Cerebellar nuclear complex (tissue), 1 donor: ENCODE data around the gene FMO4.
"Not testable (repeated sequence)": the region's sequence is repeated elsewhere in the genome, so short reads cannot be mapped to it uniquely, and the experiment has no call there.

Experiments
- DNase-seq, 2 experiments: peaks; one replicate each; lab custom pipeline; 2025; lab: John Stamatoyannopoulos, UW

FMO4 gene, protein sequence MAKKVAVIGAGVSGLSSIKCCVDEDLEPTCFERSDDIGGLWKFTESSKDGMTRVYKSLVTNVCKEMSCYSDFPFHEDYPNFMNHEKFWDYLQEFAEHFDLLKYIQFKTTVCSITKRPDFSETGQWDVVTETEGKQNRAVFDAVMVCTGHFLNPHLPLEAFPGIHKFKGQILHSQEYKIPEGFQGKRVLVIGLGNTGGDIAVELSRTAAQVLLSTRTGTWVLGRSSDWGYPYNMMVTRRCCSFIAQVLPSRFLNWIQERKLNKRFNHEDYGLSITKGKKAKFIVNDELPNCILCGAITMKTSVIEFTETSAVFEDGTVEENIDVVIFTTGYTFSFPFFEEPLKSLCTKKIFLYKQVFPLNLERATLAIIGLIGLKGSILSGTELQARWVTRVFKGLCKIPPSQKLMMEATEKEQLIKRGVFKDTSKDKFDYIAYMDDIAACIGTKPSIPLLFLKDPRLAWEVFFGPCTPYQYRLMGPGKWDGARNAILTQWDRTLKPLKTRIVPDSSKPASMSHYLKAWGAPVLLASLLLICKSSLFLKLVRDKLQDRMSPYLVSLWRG

DNA sequence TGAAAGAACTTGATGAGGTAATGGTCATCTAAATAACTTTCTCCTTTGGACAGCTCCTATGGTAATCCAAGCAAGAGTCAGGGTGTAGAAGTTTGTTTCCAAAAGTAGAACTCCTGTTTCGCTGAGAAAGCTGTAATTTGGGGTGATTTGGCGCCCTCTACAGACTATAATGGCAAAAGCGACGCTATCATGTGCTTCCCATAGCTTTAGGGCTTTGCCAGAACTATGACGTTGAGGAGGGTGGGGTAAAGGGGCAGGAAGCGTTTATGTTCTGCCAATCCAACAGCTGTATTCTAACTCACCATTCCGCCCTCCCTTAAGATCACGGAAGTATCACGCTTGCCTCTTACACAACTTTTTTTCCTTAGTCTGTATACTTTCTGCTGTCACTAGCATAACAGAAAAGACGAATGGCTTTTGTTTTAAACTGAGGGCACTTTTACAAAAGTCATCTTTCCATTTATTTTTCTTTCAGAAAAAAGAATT, at the start of gene FMO4:
Gene FMO4, plus strand, starts transcription at position 349 of the 486 bp plus-strand sequence. CDS start 5,643 bp downstream, outside the sequence.
- no peak for DNase-seq

DNA sequence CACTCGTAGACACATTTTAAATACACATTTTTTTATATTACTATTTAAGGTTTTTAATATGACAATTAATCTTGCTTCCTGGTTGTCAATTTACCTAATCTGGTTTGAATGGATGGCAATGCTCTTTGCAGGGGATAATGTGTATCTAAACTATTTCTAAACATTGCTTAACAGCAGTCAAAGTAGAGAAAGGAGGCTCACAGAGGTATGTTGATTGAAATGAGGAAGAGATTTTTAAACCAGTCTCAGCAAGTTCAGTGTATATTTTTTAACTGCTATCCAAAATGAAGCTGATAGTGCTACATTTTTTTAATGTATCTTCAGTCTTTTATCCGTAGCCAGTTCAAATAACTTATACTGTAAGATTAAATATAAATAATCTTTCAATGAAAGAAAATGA, 48.3 kb upstream of the FMO4 start:
- DNase-seq, result no peak

DNA sequence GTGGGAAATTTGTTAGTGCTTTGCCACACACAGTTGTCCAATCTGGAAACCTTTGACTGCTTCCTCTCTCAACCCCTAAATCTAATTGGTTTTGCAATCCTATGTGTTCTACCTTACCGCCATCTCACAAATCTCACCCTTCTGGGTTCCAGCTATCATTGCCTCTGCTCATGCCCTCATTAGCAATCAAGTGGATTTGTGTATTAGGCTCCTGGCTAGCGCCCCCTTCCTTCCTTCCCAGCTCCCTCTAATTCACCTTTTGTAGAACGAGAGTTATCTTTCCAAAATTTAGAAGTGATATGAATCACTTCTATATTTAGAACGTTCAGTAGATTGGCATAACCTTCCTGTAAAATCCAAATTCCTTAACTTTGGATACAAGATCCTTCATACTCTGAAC, 47.1 kb upstream of the FMO4 start:
- no peak for DNase-seq

DNA sequence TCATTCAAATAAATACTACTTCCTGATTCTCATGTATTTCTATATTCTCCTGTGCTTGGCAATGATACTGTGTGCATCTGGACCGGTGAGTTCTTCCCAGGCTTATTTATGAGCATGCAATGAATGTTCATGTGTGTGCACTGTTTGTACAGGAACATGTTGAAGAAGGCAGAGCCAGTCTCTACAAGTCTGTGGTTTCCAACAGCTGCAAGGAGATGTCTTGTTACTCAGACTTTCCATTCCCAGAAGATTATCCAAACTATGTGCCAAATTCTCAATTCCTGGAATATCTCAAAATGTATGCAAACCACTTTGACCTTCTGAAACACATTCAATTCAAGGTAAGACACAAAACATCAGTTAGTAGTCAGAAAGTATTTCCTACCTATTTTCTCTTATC, 46.6 kb upstream of the FMO4 start:
- DNase-seq, result no peak

DNA sequence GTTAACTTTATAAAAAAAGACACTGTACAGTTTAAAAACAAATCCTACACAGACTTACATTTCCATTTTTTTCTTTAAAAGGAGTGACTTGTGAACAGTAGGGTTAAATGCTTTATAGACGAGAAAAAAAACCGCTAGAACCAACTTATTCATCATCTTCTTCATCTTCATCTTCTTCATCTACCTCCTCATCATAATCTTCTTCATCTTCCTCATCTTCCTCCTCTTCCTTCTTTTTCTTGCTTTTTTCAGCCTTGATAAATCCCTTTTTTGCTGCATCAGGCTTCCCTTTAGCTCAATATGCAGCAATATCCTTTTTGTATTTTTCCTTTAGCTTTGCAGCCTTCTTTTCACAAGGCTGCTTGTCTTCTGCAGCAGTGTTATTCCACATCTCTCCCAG, 43.2 kb upstream of the FMO4 start:
- no peak for DNase-seq

DNA sequence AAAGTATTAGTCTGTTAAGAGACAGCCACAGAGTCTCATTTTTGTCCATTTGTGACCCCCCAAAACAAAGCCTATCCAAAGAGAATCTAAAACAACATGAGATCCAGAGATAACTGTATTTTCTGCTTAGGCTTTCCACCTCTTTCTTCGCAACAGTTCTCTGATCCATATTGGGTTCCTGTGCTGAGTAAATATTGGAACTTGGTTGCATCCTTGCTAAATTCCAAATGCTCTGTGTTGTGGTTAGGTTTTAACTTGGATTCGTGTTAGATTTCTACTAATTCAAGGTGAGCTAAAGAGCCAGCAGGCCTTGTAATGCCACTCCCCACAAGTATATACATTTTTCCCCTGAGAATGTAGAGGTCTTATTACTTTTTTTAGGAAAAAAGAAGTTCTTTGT, 36.4 kb upstream of the FMO4 start:
- no peak for DNase-seq

DNA sequence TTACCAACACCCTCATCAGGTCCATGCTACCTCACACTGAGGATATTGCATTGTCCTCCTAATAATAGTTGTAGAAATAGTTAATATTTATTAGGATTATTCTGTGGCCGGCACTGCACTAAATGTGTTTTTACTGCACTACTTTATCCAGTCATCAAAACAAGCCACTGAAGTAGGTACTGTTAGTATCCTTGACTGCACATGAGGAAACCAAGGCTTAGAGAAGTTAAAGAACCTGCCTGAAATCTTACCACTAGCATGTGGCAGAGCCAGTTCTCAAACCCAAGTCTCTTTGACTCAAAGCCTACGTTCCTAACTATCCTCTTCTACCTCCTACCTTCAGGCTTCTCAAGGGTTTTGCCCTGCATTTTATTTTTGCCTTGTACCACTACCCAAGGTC, 34.7 kb upstream of the FMO4 start:
- DNase-seq, result no peak

DNA sequence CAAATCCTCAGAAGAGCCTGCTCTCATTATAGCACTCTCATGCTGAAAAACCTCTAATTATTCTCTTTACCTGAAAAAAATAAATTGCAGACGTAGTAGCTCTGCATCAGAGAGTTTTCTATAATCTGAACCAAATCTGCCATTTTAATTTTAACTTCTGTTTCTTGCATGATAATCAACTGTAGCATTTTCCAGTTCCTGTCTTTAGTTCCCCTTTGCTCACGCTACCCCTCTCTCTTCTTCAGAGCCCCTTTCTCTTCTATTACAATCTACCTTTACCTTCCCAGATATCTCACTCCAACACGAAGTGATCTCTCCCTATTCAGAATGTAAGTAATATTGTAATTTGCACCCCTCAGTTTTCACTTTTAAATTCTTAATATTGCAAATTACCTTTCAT, 34.3 kb upstream of the FMO4 start:
- DNase-seq, result no peak

DNA sequence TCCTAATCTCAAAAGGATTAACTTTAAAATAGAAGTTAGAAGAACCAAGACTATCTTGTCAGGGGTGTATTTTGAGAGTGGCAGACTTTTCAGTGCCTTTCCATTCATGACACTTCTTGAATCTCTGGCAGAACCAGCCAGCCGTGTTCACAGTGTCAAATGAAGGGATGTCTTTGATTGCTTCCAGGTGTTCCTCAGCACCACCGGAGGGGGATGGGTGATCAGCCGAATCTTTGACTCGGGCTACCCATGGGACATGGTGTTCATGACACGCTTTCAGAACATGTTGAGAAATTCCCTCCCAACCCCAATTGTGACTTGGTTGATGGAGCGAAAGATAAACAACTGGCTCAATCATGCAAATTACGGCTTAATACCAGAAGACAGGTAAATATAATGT, 33.4 kb upstream of the FMO4 start:
- no peak for DNase-seq

DNA sequence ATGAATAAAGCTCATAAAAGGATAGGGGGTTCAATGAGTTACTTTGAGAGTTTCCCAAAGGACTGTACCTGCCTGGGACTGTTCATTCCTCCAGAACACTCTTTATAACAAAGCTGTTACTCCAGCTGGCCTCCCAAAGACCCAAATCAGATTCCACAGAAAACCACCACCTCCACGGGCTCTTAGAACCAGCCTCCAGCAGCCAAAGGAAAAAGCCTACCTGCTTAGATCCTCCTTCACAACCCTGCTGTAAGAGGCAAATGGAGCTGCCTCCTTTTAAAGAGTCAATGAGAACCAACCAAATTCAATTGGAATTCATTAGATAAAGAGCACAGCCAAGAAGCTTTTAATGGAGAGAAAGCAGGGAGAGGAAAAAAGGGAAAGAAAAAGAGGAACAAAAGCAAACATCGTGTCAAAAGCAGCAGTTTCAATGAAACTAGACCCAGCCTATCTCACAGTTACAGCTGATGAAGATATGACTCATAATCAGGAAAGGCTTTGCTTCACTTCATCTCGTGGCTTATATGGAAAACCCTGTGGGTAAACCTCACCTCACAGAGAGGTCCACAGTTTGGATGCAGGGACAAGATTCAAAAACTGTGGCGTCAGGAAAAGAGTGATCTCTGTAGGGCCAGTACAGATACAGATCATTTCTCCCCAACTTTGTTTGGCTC, 27.8 kb upstream of the FMO4 start:
- no peak for DNase-seq

DNA sequence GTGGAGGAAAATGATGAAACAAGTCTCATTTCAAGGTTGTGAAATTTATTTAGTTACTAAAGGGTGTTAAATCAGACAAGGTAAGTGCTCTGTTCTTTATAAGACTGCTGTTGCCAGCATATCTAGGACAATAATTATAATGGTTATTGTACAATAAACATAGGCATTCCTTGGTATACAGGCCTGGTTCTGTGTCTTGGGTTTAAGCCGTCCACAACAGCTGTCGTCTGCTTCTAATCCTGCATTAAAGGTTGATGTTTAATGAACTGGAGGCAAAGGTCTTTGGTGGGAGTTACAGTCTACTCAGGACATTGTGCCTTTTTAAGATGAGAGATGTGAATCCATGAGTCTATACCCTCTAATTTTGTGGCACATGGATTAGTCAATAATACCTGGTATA, 23.4 kb upstream of the FMO4 start:
- no peak for DNase-seq

DNA sequence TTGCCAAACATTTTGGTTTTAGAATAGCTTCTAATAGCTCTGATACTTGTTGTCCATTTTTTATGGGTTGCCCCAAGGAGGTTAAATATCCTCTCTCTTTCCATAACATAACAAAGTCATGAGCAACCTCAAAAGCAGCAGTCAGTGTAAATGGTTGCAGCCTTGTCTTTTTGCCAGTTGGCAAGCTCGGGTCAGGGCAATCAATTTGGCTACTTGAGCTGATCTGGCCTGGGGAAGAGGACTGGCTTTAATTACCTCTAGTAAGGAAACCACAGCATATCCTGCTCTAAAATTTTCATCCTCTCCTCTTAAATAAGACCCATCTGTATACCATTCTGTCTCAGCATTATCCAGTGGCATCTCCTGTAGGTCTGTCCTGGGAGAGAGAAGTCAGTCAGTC, 21.2 kb upstream of the FMO4 start:
- no peak for DNase-seq

DNA sequence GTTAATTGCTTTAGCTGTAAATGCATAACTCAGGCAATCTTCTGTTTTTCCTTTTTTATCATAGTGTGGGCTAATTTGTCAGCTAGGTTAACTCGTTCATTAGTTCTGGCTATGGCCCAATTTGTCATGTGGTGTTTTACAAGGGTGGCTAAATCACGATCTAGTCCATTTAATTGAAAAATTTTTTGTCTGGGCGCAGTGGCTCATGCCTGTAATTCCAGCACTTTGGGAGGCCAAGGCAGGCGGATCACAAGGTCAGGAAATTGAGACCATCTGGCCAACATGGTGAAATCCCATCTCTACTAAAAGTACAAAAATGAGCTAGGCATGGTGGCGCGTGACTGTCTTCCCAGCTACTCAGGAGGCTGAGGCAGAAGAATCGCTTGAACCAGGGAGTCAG, 18.6 kb upstream of the FMO4 start:
- not testable (repeated sequence) for DNase-seq

DNA sequence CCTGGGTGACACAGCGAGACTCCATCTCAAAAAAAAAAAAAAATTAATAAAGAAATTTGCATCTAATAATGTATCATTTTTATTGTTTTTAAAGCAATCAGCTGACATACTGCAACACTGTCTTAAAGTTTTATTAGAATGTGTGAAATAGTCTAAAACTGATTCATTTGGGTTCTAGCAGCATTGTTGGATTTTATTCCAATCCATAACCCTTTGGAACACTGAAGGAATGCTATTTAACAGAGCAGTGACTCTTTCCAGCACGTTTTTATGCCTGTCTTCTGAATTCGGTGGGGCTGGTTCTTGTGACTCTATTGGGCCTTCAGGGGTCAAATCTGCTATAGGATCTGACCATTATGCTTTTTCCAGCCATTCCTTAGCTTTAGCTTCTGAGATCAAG, 18.2 kb upstream of the FMO4 start:
- DNase-seq, result no peak

DNA sequence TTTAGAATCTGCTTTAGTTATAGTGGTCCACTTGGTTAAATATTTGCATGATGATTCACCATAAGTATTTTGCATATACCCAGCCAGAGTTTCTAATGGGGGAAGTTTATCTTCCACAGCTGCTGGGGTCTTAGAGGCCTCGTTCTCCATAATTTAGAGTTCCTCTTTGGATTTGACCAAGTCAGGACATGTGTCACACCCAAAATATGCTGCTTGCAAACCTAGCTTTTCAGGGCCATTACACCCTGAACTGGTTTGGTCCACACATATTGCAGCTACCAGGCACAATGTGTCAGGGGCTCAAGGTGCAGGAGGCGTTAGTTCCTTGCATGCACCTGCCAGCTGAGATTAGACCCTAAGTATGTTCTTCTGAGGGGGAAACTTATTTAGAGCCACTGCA, 17.1 kb upstream of the FMO4 start:
- no peak for DNase-seq

DNA sequence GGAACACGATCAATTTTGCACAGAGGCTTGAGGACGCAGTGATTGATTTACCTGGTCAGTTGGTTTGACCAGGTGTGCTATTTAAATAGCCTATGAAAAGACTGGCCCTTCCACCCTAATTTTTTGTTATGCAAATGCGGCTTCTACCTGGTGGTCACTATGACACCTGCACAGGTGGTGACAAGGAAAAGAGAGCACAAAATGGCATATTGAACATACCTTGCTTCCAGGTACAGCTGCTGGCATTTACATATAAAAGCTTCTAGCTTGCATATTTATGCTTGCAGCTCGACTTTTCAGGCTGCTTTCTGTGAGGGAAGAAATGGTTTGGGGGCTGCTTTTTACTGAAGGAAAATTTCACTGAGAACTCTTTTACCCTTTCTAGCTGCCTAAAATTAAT, 15.3 kb upstream of the FMO4 start:
- DNase-seq, result no peak

DNA sequence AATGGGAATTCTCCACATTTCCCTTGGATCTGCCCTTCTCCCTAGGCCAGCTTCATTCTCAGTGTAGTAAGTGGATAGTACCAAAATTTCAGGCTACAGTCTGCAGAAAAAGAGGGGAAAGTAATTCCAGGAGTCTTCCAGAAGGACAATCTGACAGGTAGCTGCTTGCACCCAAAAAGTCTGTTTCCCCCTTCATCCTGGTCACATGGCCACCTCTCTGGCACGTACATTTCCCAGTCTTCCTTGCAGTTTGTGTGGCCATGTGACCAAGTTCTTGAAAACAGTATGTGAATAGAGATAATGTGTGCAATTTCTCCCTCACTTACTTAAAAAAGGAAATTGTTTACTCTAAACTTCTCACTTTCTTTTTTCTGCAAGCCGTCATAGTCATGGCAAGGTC, 14.6 kb upstream of the FMO4 start:
- no peak for DNase-seq

DNA sequence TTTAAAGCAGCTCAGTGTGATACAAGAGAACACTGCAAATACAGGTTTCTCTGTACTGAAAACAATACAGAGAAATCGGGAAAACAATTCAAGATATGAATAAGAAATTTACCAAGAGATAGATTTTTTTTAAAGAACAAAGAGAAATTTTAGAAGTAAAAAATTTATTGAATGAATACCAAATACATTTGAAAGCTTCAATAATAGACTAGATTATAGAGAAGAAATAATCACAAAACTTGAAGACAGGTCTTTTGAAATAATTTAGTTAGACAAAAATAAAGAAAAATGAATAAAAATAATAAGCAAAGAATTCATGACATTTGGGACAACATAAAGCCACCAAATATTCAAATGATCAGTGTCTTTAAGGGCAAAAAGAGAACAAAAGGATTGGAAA, 13.6 kb upstream of the FMO4 start:
- DNase-seq, result no peak

DNA sequence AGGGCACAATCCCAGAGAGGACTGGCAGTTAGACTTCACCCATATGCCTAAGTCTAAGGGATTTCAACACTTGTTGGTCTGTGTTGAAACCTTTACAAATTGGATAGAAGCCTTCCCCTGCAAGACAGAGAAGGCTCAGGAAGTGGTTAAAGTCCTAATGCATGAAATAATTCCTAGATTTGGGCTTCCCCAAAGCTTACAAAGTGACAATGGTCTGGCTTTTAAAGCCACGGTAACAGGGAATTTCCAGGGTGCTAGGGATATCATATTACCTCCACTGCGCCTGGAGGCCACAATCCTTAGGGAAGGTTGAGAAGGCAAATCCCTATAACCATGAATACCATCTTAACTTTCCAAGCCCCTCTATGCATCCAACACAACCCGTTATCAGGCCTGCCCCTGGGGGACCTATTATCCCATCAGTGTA, 3.3 kb upstream of the FMO4 start:
- no peak for DNase-seq

DNA sequence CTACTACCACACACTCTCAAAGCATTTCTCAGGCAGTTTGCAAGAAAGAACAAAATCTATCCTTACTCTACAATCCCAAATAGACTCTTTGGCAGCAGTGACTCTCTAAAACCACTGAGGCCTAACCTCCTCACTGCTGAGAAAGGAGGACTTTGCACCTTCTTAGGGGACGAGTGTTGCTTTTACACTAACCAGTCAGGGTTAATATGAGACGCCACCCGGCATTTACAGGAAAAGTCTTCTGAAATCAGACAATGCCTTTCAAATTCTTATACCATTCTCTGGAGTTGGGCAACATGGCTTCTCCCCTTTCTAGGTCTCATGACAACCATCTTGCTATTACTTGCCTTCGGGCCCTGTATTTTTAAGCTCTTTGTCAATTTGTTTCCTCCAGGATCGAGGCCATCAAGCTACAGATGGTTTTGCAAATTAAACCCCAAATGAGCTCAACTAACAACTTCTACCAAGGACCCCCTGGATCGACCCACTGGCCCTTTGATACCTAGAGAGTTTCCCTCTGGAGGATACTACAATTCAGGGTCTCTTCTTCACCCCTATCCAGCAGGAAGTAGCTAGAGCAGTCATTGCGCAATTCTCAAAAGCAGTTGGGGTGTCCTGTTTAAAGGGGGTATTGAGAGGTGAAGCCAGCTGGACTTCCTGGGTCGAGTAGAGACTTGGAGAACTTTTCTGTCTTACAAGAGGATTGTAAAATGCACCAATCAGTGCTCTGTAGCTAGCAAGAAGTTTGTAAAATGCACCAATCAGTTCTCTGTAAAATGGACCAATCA, 2.0 kb upstream of the FMO4 start:
- no peak for DNase-seq

DNA sequence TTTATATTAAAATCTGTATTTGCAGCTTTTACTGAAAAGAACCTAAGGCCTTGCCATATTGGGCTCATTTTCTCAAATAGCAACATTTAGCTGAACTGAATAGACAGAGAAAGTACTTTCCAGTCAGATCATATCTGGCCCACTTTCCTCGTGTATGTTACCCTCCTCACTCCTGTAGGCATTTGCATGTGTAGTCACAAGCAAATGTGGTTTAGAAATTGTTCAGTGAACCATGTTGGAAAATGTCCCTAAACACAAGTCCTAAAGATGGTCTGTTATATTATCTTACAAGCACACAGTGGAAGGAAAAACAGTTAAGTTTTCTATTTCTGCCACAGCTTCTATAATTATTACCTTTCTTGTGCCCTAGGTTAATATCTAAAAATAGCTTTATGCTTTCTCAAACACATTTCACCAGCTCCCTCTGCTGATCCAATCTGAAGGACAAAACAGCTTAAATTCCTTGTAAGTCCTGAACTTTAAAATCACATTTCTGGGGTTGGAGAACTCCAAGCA, 606 bp upstream of the FMO4 start:
- no peak for DNase-seq

DNA sequence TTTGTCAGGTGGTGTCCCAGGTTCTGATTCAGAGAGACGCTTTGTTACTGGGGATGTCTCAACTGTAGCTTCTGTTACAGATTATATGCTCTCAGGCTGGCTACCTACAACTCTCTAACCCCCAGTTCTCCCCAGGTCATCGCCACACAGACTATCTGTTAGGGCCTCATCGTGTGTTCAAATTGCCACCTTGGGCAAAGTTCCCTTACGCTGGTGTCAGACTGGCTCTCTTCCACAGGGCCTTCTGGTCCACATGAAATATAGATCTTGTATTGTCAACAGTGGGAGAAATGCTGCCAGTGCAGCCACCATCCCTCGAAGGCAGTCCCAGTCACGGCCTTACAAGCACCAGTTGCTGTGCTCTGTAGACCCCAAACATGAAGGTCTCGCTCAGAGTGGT, 15.3 kb downstream of the FMO4 start:
- no peak for DNase-seq
